NCI-H2171 treated with DMSO at 0.1 percent for 48 hours (cell line): ENCODE results near the gene BBS5.

Experiments
- DNase-seq: peaks from one replicate; lab custom pipeline; 2025; lab: John Stamatoyannopoulos, UW

Gene BBS5

DNA sequence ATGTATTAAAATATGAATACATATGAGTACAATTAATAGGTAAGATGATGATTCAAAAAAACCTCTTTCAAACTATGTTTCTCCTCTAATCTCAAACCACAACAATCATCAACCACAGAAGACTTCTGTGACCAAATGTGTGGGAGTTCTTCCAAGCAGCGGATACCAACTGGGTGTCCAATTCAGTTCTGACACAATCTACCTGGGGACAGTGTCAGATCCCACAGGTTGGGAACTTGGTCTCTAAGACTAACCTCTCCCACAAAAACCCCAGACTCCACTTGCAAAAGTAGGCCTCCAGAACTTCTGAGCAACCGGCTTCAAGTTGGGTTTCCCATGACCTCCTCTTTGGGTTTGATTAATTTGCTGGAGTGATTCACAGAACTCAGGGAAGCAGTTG is 67.5 kb downstream of the BBS5 start:
- DNase-seq: no peak
